AG04449 (cell line): ENCODE data around the gene SGPL1.

Experiments used
- CTCF ChIA-PET: fragments of 350-600 bp; formaldehyde crosslinking; extraction: SDS; loops from one replicate; lab custom pipeline; 2021; ENCODE audit warnings: antibody characterized with exemption; lab: Yijun Ruan, JAX
- POLR2A ChIA-PET: fragments of 400-600, 350-600 bp; formaldehyde crosslinking; extraction: SDS; loops from one replicate; lab custom pipeline; 2020; ENCODE audit warnings: antibody characterized with exemption, inconsistent platforms; lab: Yijun Ruan, JAX
- DNase-seq: peaks from one replicate; pipeline ENCODE4 v3.0.0-alpha.2; 2010; ENCODE audit warnings: low read depth, low spot score
- H3K4me3 ChIP-seq: 2 replicates; pipeline ENCODE4 v1.5.1; 2011; ENCODE audit warnings: low read depth, mild to moderate bottlenecking, control low read depth, low read length
- TF ChIP-seq, protein P1 (sequence below): IDR thresholded peaks from one replicate; pipeline ENCODE4 v1.5.1; 2011; ENCODE audit warnings: mild to moderate bottlenecking, moderate library complexity, low read length, control low read depth, inconsistent platforms; ENCODE audit not compliant: insufficient read depth; ENCODE audit errors: missing control alignments

SGPL1 gene

DNA sequence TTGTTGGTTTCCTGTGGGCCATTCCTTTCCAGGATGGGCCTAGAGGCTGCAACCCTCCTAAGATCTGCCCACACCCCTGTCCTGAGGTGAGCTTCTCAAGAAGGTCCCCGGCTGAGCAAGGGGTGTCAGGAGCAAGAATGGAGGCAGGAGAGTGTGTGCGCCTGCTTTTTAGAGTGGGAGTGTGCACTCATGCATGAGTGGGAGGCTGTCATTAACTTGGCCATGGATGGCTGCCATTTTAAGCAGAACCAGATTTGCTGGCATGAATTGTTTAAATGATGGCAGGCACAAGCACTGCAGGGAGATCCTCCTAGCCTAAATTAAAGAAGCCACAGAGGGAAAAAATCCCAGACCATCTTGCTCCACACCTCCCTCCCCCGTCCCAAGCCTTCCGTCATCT is 2.9 kb upstream of the SGPL1 start:
- POLR2A ChIA-PET = no interaction called here

DNA sequence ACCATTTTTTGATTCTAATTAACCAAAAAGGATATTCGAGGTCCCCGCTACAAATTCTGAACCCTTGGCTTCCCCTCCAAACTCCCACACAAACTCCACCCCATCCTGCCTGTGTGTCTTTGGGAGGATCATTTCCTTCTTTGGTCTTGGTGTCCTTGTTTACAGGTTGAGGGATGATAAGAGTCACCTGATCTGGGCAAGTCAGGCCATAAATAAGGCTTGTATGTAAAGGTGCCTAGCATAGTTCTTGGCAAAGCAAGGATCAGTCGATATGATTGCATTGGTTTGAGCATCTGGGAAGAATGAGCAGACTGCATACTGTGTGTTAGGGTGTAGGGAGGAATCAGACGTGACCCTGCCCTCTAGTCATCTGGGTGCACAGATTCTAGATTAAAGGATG is 1.6 kb upstream of the SGPL1 start:
- DNase-seq = no peak
- POLR2A ChIA-PET = no interaction called here
- H3K4me3 ChIP-seq = no peak overlapping the region
- TF ChIP-seq, protein P1, sequence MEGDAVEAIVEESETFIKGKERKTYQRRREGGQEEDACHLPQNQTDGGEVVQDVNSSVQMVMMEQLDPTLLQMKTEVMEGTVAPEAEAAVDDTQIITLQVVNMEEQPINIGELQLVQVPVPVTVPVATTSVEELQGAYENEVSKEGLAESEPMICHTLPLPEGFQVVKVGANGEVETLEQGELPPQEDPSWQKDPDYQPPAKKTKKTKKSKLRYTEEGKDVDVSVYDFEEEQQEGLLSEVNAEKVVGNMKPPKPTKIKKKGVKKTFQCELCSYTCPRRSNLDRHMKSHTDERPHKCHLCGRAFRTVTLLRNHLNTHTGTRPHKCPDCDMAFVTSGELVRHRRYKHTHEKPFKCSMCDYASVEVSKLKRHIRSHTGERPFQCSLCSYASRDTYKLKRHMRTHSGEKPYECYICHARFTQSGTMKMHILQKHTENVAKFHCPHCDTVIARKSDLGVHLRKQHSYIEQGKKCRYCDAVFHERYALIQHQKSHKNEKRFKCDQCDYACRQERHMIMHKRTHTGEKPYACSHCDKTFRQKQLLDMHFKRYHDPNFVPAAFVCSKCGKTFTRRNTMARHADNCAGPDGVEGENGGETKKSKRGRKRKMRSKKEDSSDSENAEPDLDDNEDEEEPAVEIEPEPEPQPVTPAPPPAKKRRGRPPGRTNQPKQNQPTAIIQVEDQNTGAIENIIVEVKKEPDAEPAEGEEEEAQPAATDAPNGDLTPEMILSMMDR = no peak
- CTCF ChIA-PET = interaction anchor here (0.9 to 10.2 kb wide), 11 partner anchors 8 to 264 kb away, joined by 3 to 81 read pairs (median 4); no protein-coding TSS in a partner anchor

More for the DNA sequence above, 2.9 kb upstream of the SGPL1 start:
- no peak overlapping the region for H3K4me3 ChIP-seq
- no peak for DNase-seq
- CTCF ChIA-PET = interaction anchor here (0.6 to 10.2 kb wide), 10 partner anchors 9 to 352 kb away, joined by 3 to 81 read pairs (median 3); no protein-coding TSS in a partner anchor
- TF ChIP-seq, protein P1 = no peak

DNA sequence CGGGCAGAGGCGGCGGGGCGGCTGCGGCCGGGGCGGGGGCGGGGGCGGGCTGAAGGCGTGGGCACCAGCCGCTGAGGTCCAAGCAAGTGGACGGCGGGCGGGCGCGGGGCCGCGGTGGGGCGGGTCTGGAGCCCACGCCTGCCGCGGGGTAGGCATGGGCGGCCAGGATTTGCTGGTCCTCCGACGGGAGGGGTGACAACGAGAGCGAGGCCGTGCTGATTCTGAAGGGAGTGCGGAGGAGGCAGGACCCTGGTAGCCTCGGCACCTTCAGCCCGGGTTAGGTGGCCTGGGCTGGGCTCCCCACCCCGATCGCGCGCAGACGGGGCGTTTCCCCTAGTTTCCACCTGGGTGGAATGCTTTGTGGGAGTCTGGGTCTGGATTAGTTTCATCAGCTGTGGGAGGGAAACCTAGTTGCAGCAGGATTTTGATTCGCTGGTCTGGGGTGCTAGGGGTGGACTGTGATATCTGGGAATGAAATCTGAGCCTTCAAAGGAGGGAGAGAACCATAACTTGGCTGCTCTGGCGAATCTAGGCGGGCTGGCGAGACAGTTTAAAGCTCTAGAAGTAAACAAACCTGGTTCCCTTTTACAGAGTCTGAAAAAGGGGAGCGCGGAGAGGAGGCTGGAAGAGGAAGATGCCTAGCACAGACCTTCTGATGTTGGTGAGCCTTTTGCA is 609 bp downstream of the SGPL1 start:
- TF ChIP-seq, protein P1 = no peak
- peak overlapping the region; percentile 91 for H3K4me3 ChIP-seq
- DNase-seq = peak; percentile 54
- ChIA-PET CTCF (interaction anchor here (0.7 to 10.2 kb wide), 21 partner anchors 10 to 392 kb away, joined by 3 to 81 read pairs (median 4); no protein-coding TSS in a partner anchor), POLR2A (interaction anchor here (1.0 to 1.7 kb wide), 4 partner anchors 11 to 264 kb away, joined by 3 to 8 read pairs (median 4); no protein-coding TSS in a partner anchor)

DNA sequence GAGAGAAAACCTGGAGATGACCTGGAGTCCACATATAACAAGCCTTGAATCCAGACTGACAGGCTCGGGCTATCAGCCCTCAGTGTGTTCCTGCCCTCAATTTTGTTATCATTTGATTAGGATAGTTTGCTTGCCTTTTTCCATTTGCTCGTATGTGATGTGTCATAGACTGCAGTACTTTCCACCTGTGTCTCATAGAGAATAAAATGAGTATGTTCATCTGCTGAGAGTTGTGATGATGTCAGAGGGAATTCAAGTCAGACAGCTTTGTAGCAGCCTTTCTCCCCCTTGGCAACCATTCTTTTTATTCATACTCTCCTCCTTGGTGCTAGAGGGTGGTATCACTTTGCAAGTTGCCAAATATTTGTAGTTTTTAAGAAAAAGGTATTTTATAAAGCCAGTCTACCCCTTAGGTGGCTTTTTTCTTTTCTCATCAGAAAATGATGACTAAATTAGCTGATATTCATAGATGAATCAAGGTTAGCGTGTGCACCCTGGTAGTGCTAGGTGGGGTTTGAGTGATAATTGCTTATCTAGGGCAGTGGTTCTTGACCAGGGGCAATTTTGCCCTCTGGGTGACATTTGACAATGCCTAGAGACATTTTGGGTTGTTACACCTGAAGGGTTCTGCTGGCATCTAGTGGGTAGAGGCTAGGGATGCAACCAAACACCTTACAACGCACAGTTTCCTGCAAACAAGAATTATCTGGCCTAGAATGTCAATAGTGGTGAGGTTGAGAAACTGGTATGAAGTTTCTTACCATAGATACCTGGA is 5.4 kb downstream of the SGPL1 start:
- POLR2A ChIA-PET = no interaction called here
- TF ChIP-seq, protein P1 = no peak
- DNase-seq = no peak
- H3K4me3 ChIP-seq = no peak overlapping the region
- CTCF ChIA-PET = interaction anchor here (1.0 to 1.4 kb wide), 2 partner anchors 8 to 62 kb away, joined by 4 to 6 read pairs; no protein-coding TSS in a partner anchor

DNA sequence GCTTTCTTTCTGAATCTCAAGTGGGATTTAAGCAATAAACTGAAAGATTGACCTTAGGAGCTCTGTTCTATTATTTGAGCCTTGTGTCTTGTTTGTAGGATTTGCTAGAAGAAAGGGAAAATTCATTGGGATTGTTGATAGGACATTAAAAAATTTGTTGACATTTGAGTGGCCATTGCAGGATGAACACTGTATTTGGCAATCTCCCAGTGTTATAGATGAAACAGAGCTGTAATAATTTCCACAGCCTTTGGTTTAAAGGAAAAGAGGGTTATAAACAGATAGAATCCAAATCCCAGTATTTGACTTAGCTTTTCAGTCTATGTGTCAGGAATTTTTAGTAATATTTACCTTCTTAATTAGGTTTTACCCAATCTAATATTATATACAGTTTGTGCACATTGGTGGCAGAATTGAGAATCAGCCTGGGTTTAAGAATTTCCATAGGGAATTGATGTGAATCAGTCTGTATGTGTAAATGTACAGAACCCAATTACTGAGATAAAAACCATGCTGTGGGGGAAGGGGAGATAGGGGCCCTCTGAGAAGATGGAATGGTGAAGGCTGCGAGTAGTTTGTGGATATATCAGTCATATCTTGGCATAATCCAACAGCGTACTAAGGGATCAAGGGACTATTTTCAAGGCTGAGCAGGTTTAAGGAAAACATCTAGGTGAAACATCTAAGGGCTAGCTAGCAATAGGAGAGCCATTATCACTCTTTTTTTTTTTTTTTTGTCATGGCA is 6.5 kb downstream of the SGPL1 start:
- DNase-seq = no peak
- no peak overlapping the region for H3K4me3 ChIP-seq
- CTCF ChIA-PET = interaction anchor here (0.7 to 1.4 kb wide), 5 partner anchors 9 to 272 kb away, joined by 3 to 6 read pairs (median 4); no protein-coding TSS in a partner anchor
- POLR2A ChIA-PET = no interaction called here
- TF ChIP-seq, protein P1 = no peak
